K562 (cell line): Measurements from ENCODE around the gene CHRNA9. TPM values are rescaled to one million over a fixed set of nuclear protein-coding genes. Genes with fewer than 3 reads are reported as not detected.

ENCODE experiments used
- CREBBP ChIP-seq: IDR thresholded peaks from one replicate; pipeline ENCODE4 v1.6.1; 2012; ENCODE audit warnings: low read depth, mild to moderate bottlenecking, control low read depth, inconsistent platforms, low read length
- DEAF1 ChIP-seq: fragments of 450-650 bp; formaldehyde crosslinking; IDR thresholded peaks from 2 replicates; pipeline ENCODE4 v1.4.0; 2020; ENCODE audit warnings: mild to moderate bottlenecking, moderate library complexity
- FOXP4 ChIP-seq: sonication (generic); formaldehyde crosslinking; IDR thresholded peaks from 2 replicates; pipeline ENCODE4 v1.8.0; 2022; ENCODE audit warnings: mild to moderate bottlenecking, missing genetic modification reagents, borderline replicate concordance
- polyA plus RNA-seq, 8 experiments: library from polyadenylated mRNA; depleted of rRNA in 4 of 8; stranded (reverse) in 5 of 8; unstranded in 3 of 8; fragments of >200 nt; fragmentation: Nextera tagmentation in 2 of 8; fragmentation: Illumina TruSeq in 1 of 8; extraction: Ambion mirVana in 2 of 8; extraction: Trizol in 1 of 8; gene quantifications; 2 replicates each; pipeline versions ENCODE4 v1.2.1 to v1.2.3, GENCODE V29; 2011 to 2014; ENCODE audit warnings: inconsistent platforms in 1 of 8, missing spikeins in 1 of 8
- total RNA-seq, 7 experiments: library from RNA; depleted of rRNA in 6 of 7; stranded (reverse); fragments of >200 nt in 6 of 7; fragmentation: Illumina TruSeq in 2 of 7; extraction: Trizol in 2 of 7; gene quantifications; 2 replicates each; pipeline versions ENCODE4 v1.2.1 to v1.2.3, GENCODE V29; 2011 to 2021; ENCODE audit warnings: low replicate concordance in 1 of 7
- TF ChIP-seq, protein P1 (sequence below): sonication (generic); formaldehyde crosslinking; IDR thresholded peaks from 2 replicates; pipeline ENCODE4 v1.8.0; 2022; ENCODE audit warnings: mild to moderate bottlenecking, missing genetic modification reagents

The CHRNA9 gene
- total and polyA plus RNA-seq, 9 of the 15 experiments (the other 6 are each of a cell fraction or from before 2014, with no cell fraction given) = not detected

DNA sequence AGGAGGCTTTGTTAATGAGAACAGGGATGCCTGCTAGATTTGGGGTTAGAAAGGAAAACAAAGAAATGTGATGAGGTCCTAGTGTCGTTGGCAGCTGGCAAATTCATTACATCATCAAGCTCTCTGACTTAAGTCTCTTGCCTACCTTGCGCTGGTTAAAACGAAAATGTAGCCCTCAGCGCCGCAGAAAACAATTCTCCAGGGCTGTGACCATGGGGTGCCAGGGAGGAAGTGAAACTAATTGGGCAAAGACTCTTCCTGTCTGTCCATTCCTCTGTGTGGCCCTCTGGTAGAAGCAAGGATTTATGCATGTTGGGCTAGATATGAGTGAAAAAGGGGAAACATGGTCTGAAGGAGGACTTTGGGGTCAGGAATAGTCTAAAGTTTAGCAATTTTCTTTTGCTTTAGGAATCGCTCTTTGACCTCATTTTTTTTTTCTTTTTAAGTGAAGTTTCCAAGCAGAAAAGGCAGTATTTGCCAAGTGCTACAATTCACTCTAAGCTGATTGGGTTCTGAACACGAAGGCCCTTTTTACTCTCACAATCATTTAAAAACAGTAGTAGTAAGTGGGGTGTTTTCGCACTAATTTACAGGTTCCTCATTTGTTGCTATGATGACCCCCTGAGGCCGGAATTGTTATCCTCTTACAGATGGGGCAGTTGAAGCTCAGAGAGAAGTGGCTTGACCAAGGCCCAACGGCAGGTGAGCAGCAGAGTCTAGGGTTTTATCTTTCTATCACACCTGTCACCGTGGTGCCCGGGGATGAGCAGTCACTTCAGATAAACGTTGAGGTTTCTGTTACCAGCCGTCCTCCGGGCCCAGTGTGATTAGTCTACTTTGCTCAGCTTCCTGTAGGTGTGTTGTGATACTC lies 27.3 kb upstream of the CHRNA9 start (continued):
- TF ChIP-seq FOXP4 (CRISPR knock-in tag) (no peak), DEAF1 (CRISPR knock-in tag) (peak; percentile 38), CREBBP (no peak)
- TF ChIP-seq, protein P1, sequence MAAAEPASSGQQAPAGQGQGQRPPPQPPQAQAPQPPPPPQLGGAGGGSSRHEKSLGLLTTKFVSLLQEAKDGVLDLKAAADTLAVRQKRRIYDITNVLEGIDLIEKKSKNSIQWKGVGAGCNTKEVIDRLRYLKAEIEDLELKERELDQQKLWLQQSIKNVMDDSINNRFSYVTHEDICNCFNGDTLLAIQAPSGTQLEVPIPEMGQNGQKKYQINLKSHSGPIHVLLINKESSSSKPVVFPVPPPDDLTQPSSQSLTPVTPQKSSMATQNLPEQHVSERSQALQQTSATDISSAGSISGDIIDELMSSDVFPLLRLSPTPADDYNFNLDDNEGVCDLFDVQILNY (CRISPR knock-in tag) = no peak
